Neutrophil (primary cell): ENCODE measurements around the gene CEP83.

Experiments
- H3K27ac ChIP-seq: fragments of 200-600 bp; sonication (generic); 2 replicates; pipeline ENCODE4 v1.5.1; 2016; ENCODE audit warnings: mild to moderate bottlenecking, moderate library complexity
- H3K27me3 ChIP-seq: fragments of 200-600 bp; sonication (generic); 2 replicates; pipeline ENCODE4 v1.6.0; 2016; ENCODE audit warnings: mild to moderate bottlenecking
- H3K36me3 ChIP-seq: fragments of 200-600 bp; sonication (generic); 2 replicates; pipeline ENCODE4 v1.5.1; 2017
- H3K4me1 ChIP-seq, 2 experiments: fragments of 200-600 bp in 1 of 2; sonication (generic) in 1 of 2; 1 replicate in 1 of 2; 2 replicates in 1 of 2; pipeline versions ENCODE4 v1.5.1 to v1.6.1; 2013 to 2016; ENCODE audit warnings: low read depth in 1 of 2, low read length in 1 of 2, mild to moderate bottlenecking in 1 of 2, moderate library complexity in 1 of 2; ENCODE audit not compliant: control insufficient read depth in 1 of 2, insufficient read depth in 1 of 2
- H3K4me3 ChIP-seq, 2 experiments: fragments of 200-600 bp in 1 of 2; sonication (generic) in 1 of 2; 1 replicate in 1 of 2; 2 replicates in 1 of 2; pipeline ENCODE4 v1.5.1; 2013 to 2016; ENCODE audit warnings: low read depth in 1 of 2, low read length in 1 of 2, mild to moderate bottlenecking in 1 of 2, moderate library complexity in 1 of 2
- H3K9me3 ChIP-seq: fragments of 200-600 bp; sonication (generic); 2 replicates; pipeline ENCODE4 v1.5.1; 2016
- CTCF ChIP-seq: fragments of 200-600 bp; sonication (generic); IDR thresholded peaks from 2 replicates; pipeline ENCODE4 v1.5.1; 2016; ENCODE audit warnings: antibody characterized with exemption

Gene CEP83

DNA sequence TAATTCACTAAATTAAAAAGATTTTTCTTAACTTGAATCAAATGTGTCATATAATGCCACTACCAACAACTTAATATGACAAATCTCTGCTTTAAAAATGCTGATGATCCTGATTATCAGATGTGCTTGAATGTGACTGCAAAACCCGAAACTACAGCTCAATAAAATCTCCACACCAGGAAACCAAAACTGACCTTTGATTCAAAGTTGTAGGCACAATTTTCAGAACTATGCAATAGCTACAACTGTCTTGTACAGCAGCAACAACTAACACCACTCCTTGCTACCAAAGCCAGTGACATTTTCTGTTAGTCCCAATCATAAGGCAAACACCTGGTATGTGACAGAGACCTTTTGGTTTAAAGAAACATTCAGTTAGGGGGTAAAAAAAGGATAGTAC lies 147.3 kb downstream of the CEP83 start:
- H3K36me3 ChIP-seq = peaks cover 13% of the 10 kb centered on the region
- H3K4me3 ChIP-seq = no peak overlapping the region
- no peak for TF ChIP-seq CTCF
- H3K27ac ChIP-seq = no peak overlapping the region
- H3K4me1 ChIP-seq = no peaks in the 10 kb centered on the region
- no peaks in the 10 kb centered on the region for H3K27me3 ChIP-seq
- no peaks in the 10 kb centered on the region for H3K9me3 ChIP-seq

- no peaks in the 10 kb centered on the region for H3K9me3 ChIP-seq
- no peak overlapping the region for H3K27ac ChIP-seq
- H3K36me3 ChIP-seq = peaks cover 43% of the 10 kb centered on the region
- no peaks in the 10 kb centered on the region for H3K4me1 ChIP-seq
- H3K4me3 ChIP-seq = no peak overlapping the region
- H3K27me3 ChIP-seq = no peaks in the 10 kb centered on the region
- no peak for TF ChIP-seq CTCF
These were observed 150.3 kb downstream of the CEP83 start for GRCh38 chr12:94309373-94309772.

GRCh38 chr12:94308612-94309011 lies 151.1 kb downstream of the CEP83 start:
- Histone ChIP-seq H3K27ac (no peak overlapping the region), H3K9me3 (no peaks in the 10 kb centered on the region), H3K4me1 (no peaks in the 10 kb centered on the region), H3K4me3 (no peak overlapping the region), H3K27me3 (no peaks in the 10 kb centered on the region), H3K36me3 (peaks cover 50% of the 10 kb centered on the region)
- no peak for TF ChIP-seq CTCF

- no peaks in the 10 kb centered on the region for H3K27me3 ChIP-seq
- peaks cover 83% of the 10 kb centered on the region for H3K36me3 ChIP-seq
- H3K9me3 ChIP-seq = no peaks in the 10 kb centered on the region
- H3K4me1 ChIP-seq = no peaks in the 10 kb centered on the region
- H3K27ac ChIP-seq = no peak overlapping the region
- H3K4me3 ChIP-seq = no peak overlapping the region
- no peak for TF ChIP-seq CTCF
These were observed 154.3 kb downstream of the CEP83 start for GRCh38 chr12:94305130-94305957.

DNA sequence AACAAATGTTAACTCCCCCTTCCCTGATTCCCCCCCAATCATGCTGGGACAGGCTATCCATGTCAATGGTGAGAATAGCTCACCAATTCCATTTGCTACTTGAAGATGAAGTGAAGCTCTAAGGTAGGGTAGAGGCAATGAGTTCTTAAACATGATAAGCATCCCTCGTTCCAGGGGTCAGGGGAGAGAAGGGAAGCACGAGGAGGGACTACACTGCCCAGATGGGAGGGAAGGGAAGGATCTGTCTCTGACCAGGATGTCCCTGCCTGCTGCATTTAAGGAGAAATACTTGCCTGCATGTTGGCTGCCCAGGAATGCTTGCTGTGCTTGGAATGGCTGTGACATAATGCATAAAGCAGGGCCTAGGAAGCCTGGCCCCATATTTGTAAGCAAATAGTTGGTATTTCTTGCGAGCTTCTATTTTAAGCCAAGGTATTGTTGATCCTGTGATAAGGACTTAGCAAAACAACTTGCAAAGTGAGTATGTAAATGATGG lies 155.1 kb downstream of the CEP83 start:
- no peaks in the 10 kb centered on the region for H3K4me1 ChIP-seq
- H3K36me3 ChIP-seq = peaks cover 90% of the 10 kb centered on the region
- no peak for TF ChIP-seq CTCF

More for the DNA sequence above, 155.1 kb downstream of the CEP83 start:
- Histone ChIP-seq H3K27ac (no peak overlapping the region), H3K4me3 (no peak overlapping the region), H3K9me3 (no peaks in the 10 kb centered on the region), H3K27me3 (no peaks in the 10 kb centered on the region)
